ENCODE data around the gene ADGRF5. TPM values are rescaled to one million over a fixed set of nuclear protein-coding genes. Genes with fewer than 3 reads are reported as not detected.

Gene ADGRF5
- total and polyA plus RNA-seq, 10 of the 15 experiments (the other 5 are each of a cell fraction or from before 2014, with no cell fraction given) = 0.01 to 0.13 TPM; not detected in 8

GRCh38 chr6:46898006-46898405 lies 23.7 kb downstream of the ADGRF5 start:
- no peaks in the 10 kb centered on the region for H3K4me1 ChIP-seq (ENCODE audit: control insufficient read depth, insufficient read depth, low read length)
- ATAC-seq (no peak), FAIRE-seq (no peak), DNase-seq (ENCODE audit: low read depth, low spot score) (no peak)
- RAD21 ChIA-PET (ENCODE audit: unreplicated experiment) = no interaction called here
- H3K27me3 ChIP-seq (replicated peaks in 1 of 2; ENCODE audit: control insufficient read depth in 2 of 2, insufficient read depth in 2 of 2, low read length in 1 of 2) = no peaks in the 10 kb centered on the region; a peak in 2 of 4 replicates
- no peak overlapping the region for H3K4me3 ChIP-seq
- TF ChIP-seq LARP7 (IDR thresholded peaks at IDR 0.05) = no peak
- TF ChIP-seq CTCF (IDR thresholded peaks at IDR 0.05 in 2 of 3, conservative IDR thresholded peaks at IDR 0.05 in 1 of 3; ENCODE audit: control insufficient read depth in 2 of 3, extremely low read depth in 1 of 3, insufficient read depth in 1 of 3, low read depth in 3 of 3, low read length in 3 of 3) = no peak
- no peak for TF ChIP-seq MYB (IDR thresholded peaks at IDR 0.05; ENCODE audit: borderline replicate concordance, low read depth, low read length)
- TF ChIP-seq TAF1 (IDR thresholded peaks at IDR 0.05; ENCODE audit: borderline replicate concordance, low read depth, low read length) = no peak
- TF ChIP-seq HSF1 (IDR thresholded peaks at IDR 0.05; ENCODE audit: low read depth, low read length) = no peak
- no peak for TF ChIP-seq BCLAF1 (IDR thresholded peaks at IDR 0.05)
- TF ChIP-seq BHLHE40 (IDR thresholded peaks at IDR 0.05; ENCODE audit: borderline replicate concordance in 1 of 2, low read depth in 2 of 2, low read length in 1 of 2) = no peak
- no peak for TF ChIP-seq ZZZ3 (IDR thresholded peaks at IDR 0.05; ENCODE audit: control insufficient read depth, insufficient read length, low read depth)
- TF ChIP-seq RFX5 (IDR thresholded peaks at IDR 0.05; ENCODE audit: low read depth, low read length) = no peak
- TF ChIP-seq NFYA (IDR thresholded peaks at IDR 0.05; ENCODE audit: borderline replicate concordance, low read depth, low read length) = no peak
- H3K27ac ChIP-seq (ENCODE audit: control insufficient read depth, insufficient read depth) = no peak overlapping the region
- intact Hi-C loops (cut with micrococcal nuclease; ENCODE audit: unreplicated experiment) (no loop called here), in situ Hi-C loops (cut with MboI) (no loop called here)
- H3K36me3 ChIP-seq (ENCODE audit: control insufficient read depth in 2 of 2, insufficient read depth in 2 of 2, low read length in 1 of 2) = no peaks in the 10 kb centered on the region
- H3K9ac ChIP-seq (ENCODE audit: control insufficient read depth, insufficient read depth, low read length) = no peak overlapping the region
- no peaks in the 10 kb centered on the region for H3K9me3 ChIP-seq (replicated peaks; ENCODE audit: control insufficient read depth, insufficient read depth, low read length)
- H4K20me1 ChIP-seq (ENCODE audit: control insufficient read depth, insufficient read depth) = no peaks in the 10 kb centered on the region
- BruUV-seq (replicated peaks) = no TSS peak
- POLR2A ChIA-PET = no interaction called here
- 2% methylated on average over 2 of the region's 2 CpGs for WGBS (ENCODE audit: insufficient coverage, insufficient replicate concordance, low lambda C conversion rate, missing lambda C conversion rate)
- CTCF ChIA-PET = no interaction called here
- H2AFZ ChIP-seq (ENCODE audit: control insufficient read depth, low read depth, low read length) = no peak overlapping the region
- no peak overlapping the region for H3K4me2 ChIP-seq (ENCODE audit: control insufficient read depth, insufficient read depth)
- no peaks in the 10 kb centered on the region for H3K79me2 ChIP-seq (ENCODE audit: control insufficient read depth, insufficient read depth, low read length)
- SMC1A ChIA-PET (ENCODE audit: uncharacterized antibody, unreplicated experiment) = no interaction called here

Measured in GM12878 (cell line).